NCI-H1436 (cell line): ENCODE data around the gene PTPRD.
"Not testable (repeated sequence)": the region's sequence is repeated elsewhere in the genome, so short reads cannot be mapped to it uniquely, and the experiment has no call there.

Experiments used
- DNase-seq: peaks from one replicate; lab custom pipeline; 2025; lab: John Stamatoyannopoulos, UW

Gene PTPRD

DNA sequence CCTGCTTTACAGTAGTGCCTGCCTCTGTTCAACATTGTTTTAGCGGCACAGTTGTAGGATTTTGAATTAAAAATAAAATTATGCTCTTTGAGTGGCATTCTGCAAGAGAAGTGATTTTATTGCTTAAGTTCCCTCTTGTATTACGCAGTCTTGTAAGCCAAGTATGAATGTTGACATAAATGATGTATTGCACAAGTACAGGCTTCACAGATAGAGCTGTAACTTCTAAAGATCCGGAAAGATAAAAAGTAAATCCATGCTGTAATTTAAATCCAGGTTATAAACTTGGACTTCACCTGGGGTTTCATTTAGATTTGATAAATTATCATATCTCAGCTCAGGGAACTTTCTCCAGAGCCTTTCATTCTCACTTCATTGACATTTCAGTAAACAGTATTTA is 1114.7 kb downstream of the PTPRD start:
- no peak for DNase-seq

DNA sequence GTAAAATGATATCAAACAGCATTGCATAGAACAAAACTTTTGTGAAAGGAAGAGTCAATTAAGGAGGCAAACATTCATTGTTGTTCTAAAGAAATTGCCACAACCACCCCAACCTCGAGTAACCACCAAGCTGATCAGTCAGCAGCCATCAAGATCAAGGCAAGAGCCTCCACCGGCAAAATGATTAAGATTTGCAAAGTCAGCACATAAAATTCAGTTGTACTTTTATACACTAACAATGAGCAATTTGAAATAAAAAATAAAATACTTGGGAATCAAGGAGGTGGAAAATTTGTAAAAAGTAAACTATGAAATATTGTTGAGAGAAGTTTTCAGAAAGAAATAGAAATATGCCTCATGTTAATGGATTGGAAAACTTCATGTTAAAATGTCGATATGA is 1118.5 kb downstream of the PTPRD start:
- DNase-seq = no peak

DNA sequence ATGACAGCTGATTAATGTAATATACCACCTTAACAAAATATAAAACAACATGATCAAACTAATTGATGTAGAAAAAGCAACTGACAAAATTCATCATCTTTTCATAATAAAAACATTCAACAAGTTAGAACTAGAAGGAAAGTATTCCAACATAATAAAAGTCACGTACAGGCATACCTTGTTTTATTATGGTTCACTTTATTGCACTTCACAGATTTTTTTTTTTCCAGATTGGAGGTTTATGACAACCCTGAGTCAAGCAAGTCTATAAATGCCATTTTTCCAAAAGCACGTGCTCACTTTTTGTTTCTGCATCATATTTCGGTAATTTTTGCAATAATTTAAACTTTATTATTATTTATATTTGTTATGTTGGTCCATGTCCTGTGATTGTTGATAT is 1120.3 kb downstream of the PTPRD start:
- no peak for DNase-seq

- DNase-seq = no peak
These were observed 1123.6 kb downstream of the PTPRD start for GRCh38 chr9:9489183-9489582.

DNA sequence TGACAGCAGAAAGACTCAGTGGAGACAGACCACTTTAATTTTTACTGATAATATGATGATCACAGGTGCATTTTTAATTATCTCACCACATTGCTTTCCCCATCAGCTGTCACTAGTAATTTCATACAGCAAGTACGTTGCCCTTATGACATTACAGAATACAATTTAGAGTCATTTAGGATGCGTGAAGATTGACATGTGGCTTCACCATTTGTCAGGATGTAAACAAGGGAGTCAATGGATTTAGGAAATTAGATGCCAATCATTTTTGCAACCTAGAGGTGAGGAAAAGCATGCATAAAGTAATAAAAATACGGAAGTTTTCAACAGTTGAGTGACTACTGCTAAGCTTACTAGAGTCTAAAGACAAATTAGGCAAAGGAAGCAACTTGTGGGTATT is 1129.6 kb downstream of the PTPRD start:
- DNase-seq = no peak

- DNase-seq = no peak
These were observed 1134.1 kb downstream of the PTPRD start for GRCh38 chr9:9478741-9479140.

DNA sequence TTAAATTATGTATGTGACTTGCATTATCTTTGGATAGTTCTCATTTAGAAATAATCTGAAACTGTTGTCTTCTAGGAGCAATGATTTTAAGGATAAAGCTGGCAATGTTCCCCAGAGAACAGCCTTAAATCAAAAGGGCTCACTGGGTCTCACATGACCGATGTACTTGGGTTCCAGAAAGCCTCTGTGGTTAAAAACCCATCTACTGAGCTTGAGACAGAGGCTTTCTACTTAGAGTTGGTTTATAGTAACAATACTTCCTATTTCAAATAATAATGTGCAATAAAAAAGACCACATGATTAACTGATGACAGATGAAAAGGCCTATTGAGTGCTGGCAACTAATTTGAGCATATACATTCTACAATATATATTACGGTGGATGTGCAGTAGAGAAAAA is 1143.5 kb downstream of the PTPRD start:
- no peak for DNase-seq

DNA sequence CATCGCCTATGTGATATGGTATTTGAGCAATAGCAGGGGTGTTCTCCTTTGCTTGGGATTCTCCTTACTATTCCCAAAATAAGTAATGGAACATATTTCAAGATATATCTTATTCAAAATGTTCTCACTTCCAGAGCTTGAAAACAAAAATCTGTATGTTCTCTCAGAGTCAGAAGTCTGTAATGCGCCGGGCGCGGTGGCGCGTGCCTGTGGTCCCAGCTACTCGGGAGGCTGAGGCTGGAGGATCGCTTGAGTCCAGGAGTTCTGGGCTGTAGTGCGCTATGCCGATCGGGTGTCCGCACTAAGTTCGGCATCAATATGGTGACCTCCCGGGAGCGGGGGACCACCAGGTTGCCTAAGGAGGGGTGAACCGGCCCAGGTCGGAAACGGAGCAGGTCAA is 1170.9 kb downstream of the PTPRD start:
- DNase-seq = not testable (repeated sequence)

- DNase-seq = no peak
These were observed 1175.2 kb downstream of the PTPRD start for GRCh38 chr9:9437641-9438040.

- not testable (repeated sequence) for DNase-seq
These were observed 1186.3 kb downstream of the PTPRD start for GRCh38 chr9:9426454-9426853.

- DNase-seq = peak; percentile 5
These were observed 1200.6 kb downstream of the PTPRD start for GRCh38 chr9:9412241-9412640.

DNA sequence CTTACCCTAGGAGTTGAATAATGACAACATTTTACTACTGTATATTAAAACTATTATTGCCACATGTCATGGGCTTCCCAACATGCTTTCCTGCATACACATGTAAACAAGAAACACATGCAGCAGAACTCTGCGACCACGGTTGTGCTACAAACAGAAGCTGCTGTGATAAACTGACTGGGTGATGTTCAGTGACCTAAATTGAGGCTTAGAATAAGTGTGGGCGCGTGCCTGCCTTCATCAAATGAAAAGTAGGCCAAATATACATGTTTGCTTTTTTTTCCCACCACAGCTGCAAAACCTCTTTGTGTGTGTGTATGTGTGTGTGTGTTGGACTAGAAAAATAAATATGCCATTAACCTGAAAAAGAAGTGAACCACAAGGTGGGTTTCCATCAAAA is 1202.1 kb downstream of the PTPRD start:
- no peak for DNase-seq

GRCh38 chr9:9399982-9400381 is 1212.8 kb downstream of the PTPRD start:
- DNase-seq = no peak

GRCh38 chr9:9396518-9396917 is 1216.3 kb downstream of the PTPRD start:
- no peak for DNase-seq

- DNase-seq = no peak
These were observed 1217.3 kb downstream of the PTPRD start for GRCh38 chr9:9395539-9395938.

DNA sequence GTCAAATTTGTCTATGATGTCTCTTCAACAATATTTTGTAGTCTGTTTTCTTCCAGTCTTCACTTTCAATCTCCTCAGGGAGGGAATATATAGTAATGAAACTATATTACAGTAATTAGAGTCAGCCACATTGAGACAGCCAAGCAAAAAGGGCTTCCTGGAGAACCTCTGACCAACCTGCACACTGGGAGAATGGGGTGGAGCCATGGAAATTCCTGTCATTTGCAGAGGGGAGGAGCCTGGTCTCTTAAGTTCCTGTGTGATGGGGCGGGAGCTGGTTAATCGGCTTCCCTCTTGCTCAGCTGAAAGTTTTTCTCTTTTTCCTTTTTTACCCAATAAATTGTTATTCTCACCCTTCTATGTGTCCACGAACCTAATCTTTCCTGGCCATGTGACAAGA is 1220.0 kb downstream of the PTPRD start:
- DNase-seq = no peak

GRCh38 chr9:9389904-9390303 is 1222.9 kb downstream of the PTPRD start:
- DNase-seq = no peak

GRCh38 chr9:9387511-9388115 is 1225.2 kb downstream of the PTPRD start:
- DNase-seq = no peak

DNA sequence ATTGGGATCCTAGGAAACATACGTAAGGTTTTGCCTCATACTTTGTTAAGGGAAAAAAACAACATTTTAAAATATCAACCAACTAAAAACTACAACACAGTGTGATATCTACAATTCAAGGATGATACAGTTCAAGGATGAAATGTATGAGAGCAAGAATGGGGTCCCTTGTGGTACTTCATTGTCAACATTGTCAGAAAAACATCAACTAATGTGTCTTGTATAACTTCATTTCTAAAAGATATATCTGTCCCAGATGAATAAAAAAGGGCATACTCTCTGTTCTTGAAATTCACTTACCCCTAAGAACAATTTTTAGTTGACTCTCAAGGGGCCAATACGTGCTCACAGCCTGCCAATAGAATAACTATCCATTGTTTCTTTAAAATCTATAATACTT is 1250.5 kb downstream of the PTPRD start:
- DNase-seq = no peak

- DNase-seq = no peak
These were observed 1259.8 kb downstream of the PTPRD start for GRCh38 chr9:9352877-9353481.

- DNase-seq = no peak
These were observed 1271.6 kb downstream of the PTPRD start for GRCh38 chr9:9341203-9341602.

- no peak for DNase-seq
These were observed 1275.7 kb downstream of the PTPRD start for GRCh38 chr9:9337129-9337528.

- DNase-seq = no peak
These were observed 1286.1 kb downstream of the PTPRD start for GRCh38 chr9:9326749-9327148.

DNA sequence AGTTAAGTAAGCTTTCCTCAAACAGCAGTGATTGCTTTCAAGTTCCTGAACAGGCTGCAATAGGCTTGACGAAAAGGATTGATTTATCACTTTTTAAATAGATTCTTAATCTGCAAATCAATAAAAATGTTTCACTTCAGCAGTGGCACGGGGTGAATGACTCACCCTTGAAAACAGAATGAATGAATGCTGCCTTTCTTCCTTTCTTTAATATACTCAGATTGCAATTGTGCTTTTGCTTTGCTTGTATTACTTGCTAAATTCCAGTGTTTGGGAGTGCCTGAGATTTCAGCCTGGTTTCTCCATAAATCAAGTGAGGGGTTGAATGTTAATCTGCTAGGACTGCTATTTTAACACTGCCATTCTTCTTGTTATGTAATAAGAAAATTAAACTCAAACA is 1293.8 kb downstream of the PTPRD start:
- no peak for DNase-seq
